CD4-positive, alpha-beta T cell treated with Interleukin-15 for 1 hour (primary cell): ENCODE measurements around the gene ECT2L.

Experiments
- DNase-seq: peaks from one replicate; pipeline ENCODE4 v3.0.0-alpha.2; 2020

The ECT2L gene

GRCh38 chr6:138948004-138948403 is 152.1 kb downstream of the ECT2L start:
- DNase-seq = no peak

DNA sequence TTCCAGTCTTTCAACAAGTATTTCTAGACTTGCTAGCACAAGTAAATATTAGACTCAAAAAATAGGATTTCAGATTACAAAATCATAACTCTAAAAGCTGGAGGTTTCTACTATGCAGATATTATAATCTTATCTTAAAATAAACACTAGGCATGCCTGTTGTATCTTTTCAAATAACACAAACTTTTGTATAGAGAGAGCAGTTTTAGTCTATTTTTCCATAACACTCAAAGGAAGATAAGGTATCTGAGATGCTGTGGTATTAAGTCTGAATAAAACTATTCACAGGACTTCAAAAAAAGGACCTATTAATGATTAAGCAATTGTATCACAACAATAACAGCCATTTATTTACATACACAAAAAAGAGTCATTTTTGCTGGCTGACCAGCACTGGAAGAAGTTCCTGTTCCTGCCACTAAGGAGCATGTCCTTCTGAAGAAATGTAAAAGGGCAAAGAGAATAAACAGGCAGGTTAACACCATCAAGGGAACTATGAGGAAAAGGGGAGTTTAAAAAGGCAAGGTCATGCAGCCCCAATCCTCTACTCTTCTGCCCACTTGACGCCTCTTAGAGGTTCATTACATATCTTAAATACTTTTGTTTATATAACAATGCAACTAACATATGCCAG is 152.8 kb downstream of the ECT2L start:
- DNase-seq = no peak

- DNase-seq = no peak
Observed at GRCh38 chr6:138953451-138953850, 157.6 kb downstream of the ECT2L start.
